ENCODE measurements around the gene MRPL55. TPM values are rescaled to one million over a fixed set of nuclear protein-coding genes. Genes with fewer than 3 reads are reported as not detected.

The MRPL55 gene
- total RNA-seq, 1 experiment from 2014 or later = 63.7 TPM

DNA sequence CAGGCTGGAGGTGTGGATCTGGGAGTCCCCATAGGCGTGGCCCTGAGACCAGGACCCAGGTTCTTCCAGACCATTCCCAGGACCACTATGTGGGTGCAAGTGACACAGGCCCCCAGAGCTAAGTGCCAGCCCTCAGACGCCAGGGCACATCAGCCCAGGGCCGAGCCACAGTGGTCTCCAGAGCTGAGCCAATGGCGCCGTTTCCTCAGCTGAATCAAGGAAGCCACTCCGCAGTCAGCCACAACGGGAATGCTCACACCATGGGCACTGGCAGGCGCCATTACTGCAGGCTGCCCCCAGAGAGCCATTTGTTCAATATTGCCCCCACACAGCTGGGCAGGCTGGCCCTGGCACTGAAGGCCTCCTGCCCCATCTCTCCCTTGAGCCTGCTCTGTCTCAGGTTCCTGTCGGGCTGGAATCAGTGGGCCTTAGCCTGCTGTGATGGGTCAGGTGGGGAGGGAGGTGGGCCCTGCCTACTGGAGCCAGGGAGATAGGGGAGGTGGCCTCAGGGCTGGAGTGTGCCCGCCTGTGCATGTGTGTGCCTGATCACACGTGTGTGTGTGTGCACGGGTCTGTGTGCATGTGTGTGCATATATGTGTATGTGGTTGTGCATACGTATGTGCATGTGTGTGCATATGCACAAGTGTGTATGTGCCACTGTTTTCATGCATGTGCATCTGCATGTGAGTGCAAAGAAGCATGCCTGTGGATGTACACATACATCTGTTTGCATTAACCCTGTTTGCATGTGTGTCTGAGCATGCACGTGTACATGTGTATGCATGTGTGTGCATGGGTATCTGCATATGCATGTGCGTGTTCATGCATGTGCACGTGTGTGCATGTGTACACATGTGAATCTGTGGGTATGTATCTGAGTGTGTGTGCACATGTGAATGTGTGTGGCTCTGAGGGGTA lies 46.8 kb upstream of the MRPL55 start:
- no TSS peak for BruUV-seq (replicated peaks)
- no peak for DNase-seq
- Histone ChIP-seq H3K36me3 (ENCODE audit: control insufficient read depth, insufficient read depth, low read length) (no peaks in the 10 kb centered on the region), H3K27me3 (replicated peaks; ENCODE audit: control insufficient read depth, insufficient read depth, low read length) (no peaks in the 10 kb centered on the region), H3K4me1 (no peaks in the 10 kb centered on the region), H3K4me3 (ENCODE audit: low read depth, low read length) (no peak overlapping the region), H3K9me3 (no peaks in the 10 kb centered on the region)
- intact Hi-C loops (cut with micrococcal nuclease; ENCODE audit: unreplicated experiment) = no loop called here
- Mint-ChIP-seq H3K27me3 (ENCODE audit: insufficient read depth, unreplicated experiment) (no peaks in the 10 kb centered on the region), H3K9me3 (ENCODE audit: unreplicated experiment) (no peaks in the 10 kb centered on the region), H3K4me3 (ENCODE audit: unreplicated experiment) (no peak overlapping the region), H3K27ac (ENCODE audit: unreplicated experiment) (no peak overlapping the region), H3K36me3 (ENCODE audit: insufficient read depth, unreplicated experiment) (peaks cover 11% of the 10 kb centered on the region), H3K4me1 (ENCODE audit: low read depth, unreplicated experiment) (no peaks in the 10 kb centered on the region)
- ChIA-PET CTCF (interaction anchor here (0.7 kb wide), 1 partner anchor 10 kb away, joined by 4 read pairs; the partner anchor contains the start of gene IBA57), POLR2A (no interaction called here)
- TF ChIP-seq, protein P1, sequence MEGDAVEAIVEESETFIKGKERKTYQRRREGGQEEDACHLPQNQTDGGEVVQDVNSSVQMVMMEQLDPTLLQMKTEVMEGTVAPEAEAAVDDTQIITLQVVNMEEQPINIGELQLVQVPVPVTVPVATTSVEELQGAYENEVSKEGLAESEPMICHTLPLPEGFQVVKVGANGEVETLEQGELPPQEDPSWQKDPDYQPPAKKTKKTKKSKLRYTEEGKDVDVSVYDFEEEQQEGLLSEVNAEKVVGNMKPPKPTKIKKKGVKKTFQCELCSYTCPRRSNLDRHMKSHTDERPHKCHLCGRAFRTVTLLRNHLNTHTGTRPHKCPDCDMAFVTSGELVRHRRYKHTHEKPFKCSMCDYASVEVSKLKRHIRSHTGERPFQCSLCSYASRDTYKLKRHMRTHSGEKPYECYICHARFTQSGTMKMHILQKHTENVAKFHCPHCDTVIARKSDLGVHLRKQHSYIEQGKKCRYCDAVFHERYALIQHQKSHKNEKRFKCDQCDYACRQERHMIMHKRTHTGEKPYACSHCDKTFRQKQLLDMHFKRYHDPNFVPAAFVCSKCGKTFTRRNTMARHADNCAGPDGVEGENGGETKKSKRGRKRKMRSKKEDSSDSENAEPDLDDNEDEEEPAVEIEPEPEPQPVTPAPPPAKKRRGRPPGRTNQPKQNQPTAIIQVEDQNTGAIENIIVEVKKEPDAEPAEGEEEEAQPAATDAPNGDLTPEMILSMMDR (IDR thresholded peaks at IDR 0.05; ENCODE audit: insufficient read depth in 1 of 2, low read depth in 1 of 2, low read length in 1 of 2, severe bottlenecking in 1 of 2, unreplicated experiment in 1 of 2) = no peak

DNA sequence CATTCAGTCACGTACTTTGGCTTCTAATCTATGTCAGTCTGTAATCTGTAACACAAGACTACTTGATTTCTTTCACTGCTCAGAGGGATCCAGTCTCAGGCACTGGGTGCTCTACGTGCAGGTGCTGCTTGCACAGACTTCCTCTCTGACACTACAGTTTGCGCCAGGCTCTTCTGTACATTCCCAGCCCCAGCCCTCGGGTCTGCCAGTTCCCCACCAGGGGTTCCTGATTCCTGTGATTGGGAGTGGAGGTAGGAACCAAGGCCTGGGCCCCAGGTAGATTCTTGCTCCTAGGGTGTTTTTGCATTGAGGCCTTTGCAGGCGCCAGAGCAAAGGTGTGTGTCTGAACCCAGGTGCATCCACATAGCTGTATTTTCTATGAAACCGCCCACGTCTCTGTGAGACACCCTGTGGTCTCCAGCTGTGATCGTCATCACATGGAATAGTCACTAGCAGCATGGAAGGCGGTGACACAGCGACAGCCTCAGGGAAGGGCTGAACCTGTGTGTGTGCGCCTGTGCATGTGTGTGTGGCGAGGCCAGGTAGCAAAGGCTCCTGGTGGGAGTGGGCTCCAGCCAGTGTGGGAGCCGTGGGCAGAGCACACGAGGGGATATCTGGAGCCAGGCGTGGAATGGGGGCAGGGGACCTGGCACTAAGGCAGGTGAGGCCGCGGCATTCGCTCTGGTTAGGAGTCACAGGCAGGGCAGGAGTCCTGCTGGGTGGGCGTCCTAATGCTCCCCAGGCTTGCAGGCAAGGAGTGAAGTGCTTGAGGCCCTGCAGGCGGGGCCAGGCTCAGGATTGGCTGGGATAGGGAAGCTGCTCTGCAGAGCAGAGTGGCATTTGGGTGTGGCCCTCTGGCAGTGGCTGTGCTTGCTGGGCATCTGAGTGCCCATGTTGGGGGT lies 45.8 kb upstream of the MRPL55 start:
- no peak overlapping the region for H3K27ac Mint-ChIP-seq (ENCODE audit: unreplicated experiment)
- TF ChIP-seq, protein P1 (IDR thresholded peaks at IDR 0.05; ENCODE audit: insufficient read depth in 1 of 2, low read depth in 1 of 2, low read length in 1 of 2, severe bottlenecking in 1 of 2, unreplicated experiment in 1 of 2) = no peak
- H3K4me1 Mint-ChIP-seq (ENCODE audit: low read depth, unreplicated experiment) = no peaks in the 10 kb centered on the region
- Histone ChIP-seq H3K4me1 (peaks cover 3% of the 10 kb centered on the region; the same call in 1 of the 2 replicates), H3K27me3 (replicated peaks; ENCODE audit: control insufficient read depth, insufficient read depth, low read length) (no peaks in the 10 kb centered on the region), H3K9me3 (no peaks in the 10 kb centered on the region), H3K36me3 (ENCODE audit: control insufficient read depth, insufficient read depth, low read length) (no peaks in the 10 kb centered on the region), H3K4me3 (ENCODE audit: low read depth, low read length) (no peak overlapping the region)
- no peaks in the 10 kb centered on the region for H3K9me3 Mint-ChIP-seq (ENCODE audit: unreplicated experiment)
- intact Hi-C loops (cut with micrococcal nuclease; ENCODE audit: unreplicated experiment) = no loop called here
- no peaks in the 10 kb centered on the region for H3K27me3 Mint-ChIP-seq (ENCODE audit: insufficient read depth, unreplicated experiment)
- ChIA-PET POLR2A (interaction anchor here (0.9 kb wide), 1 partner anchor 45 kb away, joined by 3 read pairs; no protein-coding TSS in a partner anchor), CTCF (no interaction called here)
- no peak overlapping the region for H3K4me3 Mint-ChIP-seq (ENCODE audit: unreplicated experiment)
- no TSS peak for BruUV-seq (replicated peaks)
- DNase-seq = no peak
- peaks cover 11% of the 10 kb centered on the region for H3K36me3 Mint-ChIP-seq (ENCODE audit: insufficient read depth, unreplicated experiment)

DNA sequence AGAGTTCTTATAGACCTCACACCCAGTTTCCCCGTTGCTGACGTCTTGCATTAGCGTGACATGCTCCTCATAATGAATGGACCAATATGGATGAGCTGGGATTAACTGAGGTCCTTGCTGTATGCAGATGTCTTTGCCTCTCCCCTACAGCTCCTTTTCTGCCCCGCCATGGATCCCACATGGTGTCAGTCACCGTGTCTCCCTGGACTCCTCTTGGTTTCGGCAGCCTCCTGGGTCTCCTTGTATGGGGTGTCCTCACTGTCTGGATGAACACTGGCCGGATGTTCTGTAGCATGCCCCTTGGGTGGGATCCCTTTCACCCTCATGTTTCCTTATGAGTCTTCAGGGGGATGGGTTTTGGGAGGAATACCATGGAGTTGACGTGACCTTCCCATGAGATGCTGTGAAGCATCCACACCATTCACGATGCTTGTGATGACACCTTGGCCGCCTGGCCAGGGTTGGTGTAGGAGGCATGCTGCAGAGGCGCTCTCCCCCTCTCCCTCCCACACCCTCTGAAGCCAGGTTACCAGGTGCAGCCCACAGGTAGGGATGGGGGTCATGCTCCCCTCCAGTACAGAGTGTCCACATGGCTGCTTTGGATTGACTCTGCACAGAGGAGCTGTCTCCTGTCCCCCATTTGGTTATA lies 45.0 kb upstream of the MRPL55 start:
- Histone ChIP-seq H3K9me3 (no peaks in the 10 kb centered on the region), H3K4me3 (ENCODE audit: low read depth, low read length) (no peak overlapping the region), H3K36me3 (ENCODE audit: control insufficient read depth, insufficient read depth, low read length) (no peaks in the 10 kb centered on the region), H3K27me3 (replicated peaks; ENCODE audit: control insufficient read depth, insufficient read depth, low read length) (no peaks in the 10 kb centered on the region), H3K4me1 (peaks cover 6% of the 10 kb centered on the region; the same call in 1 of the 2 replicates)
- intact Hi-C loops (cut with micrococcal nuclease; ENCODE audit: unreplicated experiment) = no loop called here
- Mint-ChIP-seq H3K4me1 (ENCODE audit: low read depth, unreplicated experiment) (no peaks in the 10 kb centered on the region), H3K9me3 (ENCODE audit: unreplicated experiment) (no peaks in the 10 kb centered on the region), H3K36me3 (ENCODE audit: insufficient read depth, unreplicated experiment) (peaks cover 7% of the 10 kb centered on the region), H3K27me3 (ENCODE audit: insufficient read depth, unreplicated experiment) (no peaks in the 10 kb centered on the region), H3K27ac (ENCODE audit: unreplicated experiment) (no peak overlapping the region), H3K4me3 (ENCODE audit: unreplicated experiment) (no peak overlapping the region)
- BruUV-seq (replicated peaks) = no TSS peak
- ChIA-PET POLR2A (interaction anchor here (0.9 kb wide), 1 partner anchor 44 kb away, joined by 3 read pairs; no protein-coding TSS in a partner anchor), CTCF (no interaction called here)
- TF ChIP-seq, protein P1 (IDR thresholded peaks at IDR 0.05; ENCODE audit: insufficient read depth in 1 of 2, low read depth in 1 of 2, low read length in 1 of 2, severe bottlenecking in 1 of 2, unreplicated experiment in 1 of 2) = no peak
- DNase-seq = no peak

All from Caco-2 (cell line).